ENCODE results near the gene TMEM192. TPM values are rescaled to one million over a fixed set of nuclear protein-coding genes. Genes with fewer than 3 reads are reported as not detected.

The TMEM192 gene
- 12.0 and 15.1 TPM in 2 replicates for total RNA-seq

DNA sequence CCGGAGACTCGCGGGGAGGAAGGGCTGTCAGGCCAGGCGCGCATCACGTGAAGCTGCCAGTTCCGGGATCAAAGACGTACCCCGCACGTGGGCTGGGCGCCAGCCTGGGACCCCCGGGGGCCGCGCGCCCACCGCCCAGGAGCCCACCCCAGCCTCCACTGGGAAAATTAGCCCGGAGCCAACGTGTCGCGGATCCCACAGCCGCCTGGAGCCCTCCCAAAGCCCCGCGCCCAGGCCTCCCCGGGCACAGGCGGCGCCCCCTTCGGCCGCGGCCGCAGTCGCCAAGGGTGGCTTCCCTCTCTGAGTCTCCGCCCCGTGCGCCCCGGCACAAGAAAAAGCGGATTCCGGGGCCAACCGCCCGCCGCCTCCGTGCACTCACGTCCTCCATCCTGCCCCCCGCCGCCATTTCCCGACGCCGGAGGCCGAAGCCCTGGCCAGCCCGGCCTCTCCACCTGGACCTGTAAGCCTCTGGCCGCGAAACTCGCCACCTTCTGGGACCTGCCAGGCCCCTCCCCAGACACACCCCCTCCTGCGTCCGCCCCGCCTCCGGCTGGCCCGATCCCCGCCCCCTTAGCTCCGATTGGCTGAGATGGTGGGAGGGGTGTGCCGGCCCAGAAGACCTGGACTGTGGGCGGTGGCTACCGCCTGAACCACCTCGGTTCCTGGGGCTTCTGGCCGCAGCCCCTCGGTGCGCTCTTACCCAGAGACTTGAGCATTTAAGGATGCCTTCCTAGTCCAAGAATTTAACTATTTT lies at the start of gene TMEM192:
Gene TMEM192, minus strand, starts transcription at position 493 of the 754 bp plus-strand sequence. Its CDS starts 87 bp downstream, at position 406.

DNA sequence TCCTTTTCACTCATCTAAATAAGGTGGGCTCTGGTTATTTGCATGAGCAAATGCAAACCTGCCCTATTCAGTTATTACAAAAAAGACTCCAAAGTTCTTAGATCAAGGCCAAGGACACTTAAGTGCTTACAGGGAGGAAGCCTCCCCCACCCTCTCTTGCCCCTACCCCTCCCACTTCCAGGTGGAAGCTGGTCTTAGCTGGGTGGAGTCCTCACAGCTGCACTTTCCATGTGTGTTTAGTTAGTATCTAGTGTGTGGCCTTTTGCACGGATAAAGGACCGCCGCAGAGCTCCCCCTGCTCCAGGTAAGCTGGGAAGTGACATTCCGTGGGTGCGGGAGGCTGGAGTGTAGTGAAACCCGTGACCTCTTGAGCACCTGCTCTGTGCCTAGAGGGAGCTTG lies 59.0 kb downstream of the TMEM192 start, which contains the start of gene TRIM75:
Gene TRIM75, plus strand, starts transcription at position 222 of the 400 bp plus-strand sequence. CDS start 5,282 bp downstream, outside the sequence.

GRCh38 chr4:165031436-165032211 lies 81.0 kb downstream of the TMEM192 start, which contains the start of gene TRIM60:
Gene TRIM60 (plus strand): TSS chr4:165031999. CDS start chr4:165040073, 8,074 bp downstream.

Other genes with a start within 250 kb of the TMEM192 start
- gene APELA, start 235.7 kb downstream of the TMEM192 start, total RNA-seq, result not detected in 2 replicates
- gene TRIM61, start 135.2 kb downstream of the TMEM192 start, total RNA-seq, result 2.7 and 4.2 TPM in 2 replicates
- 0.88 and 1.1 TPM in 2 replicates for gene TRIM60, start 80.9 kb downstream of the TMEM192 start, total RNA-seq
- under 0.01 and 0.43 TPM in 2 replicates for gene TRIM75, start 59.0 kb downstream of the TMEM192 start, total RNA-seq
- gene KLHL2, start 94.7 kb upstream of the TMEM192 start, total RNA-seq, result 18.3 and 20.1 TPM in 2 replicates
- 264 and 362 TPM in 2 replicates for gene MSMO1, start 214.8 kb upstream of the TMEM192 start, total RNA-seq